HCT116 (cell line): ENCODE measurements around the gene TENM3. TPM values are rescaled to one million over a fixed set of nuclear protein-coding genes. Genes with fewer than 3 reads are reported as not detected.

ENCODE experiments used
- ATAC-seq: fragments of 200-7000 bp; cut with Tn5 transposase; 2 replicates; pipeline ENCODE4 v1.9.1; 2020; ENCODE audit warnings: mild to moderate bottlenecking, moderate library complexity
- BruUV-seq: library from RNA; stranded (reverse); fragments of 400-500 nt; replicated peaks from 2 replicates; lab custom pipeline; 2021; lab: Mats Ljungman, UMichigan
- CTCF ChIA-PET: fragments of 300-600 bp; sonication (Branson Sonifier 250); formaldehyde crosslinking; loops from one replicate; lab custom pipeline; 2021; ENCODE audit warnings: antibody characterized with exemption; lab: Charles Lee
- POLR2A ChIA-PET: fragments of 300-600, 350-600 bp; sonication (Branson Sonifier 250); formaldehyde crosslinking; loops from one replicate; lab custom pipeline; 2021; ENCODE audit warnings: antibody characterized with exemption; lab: Charles Lee
- RAD21 ChIA-PET, 2 experiments: fragments of 300-600 bp; sonication (Branson Sonifier 250); formaldehyde crosslinking; loops; one replicate each; lab custom pipeline; 2023; ENCODE audit warnings: low total read pairs in 2 of 2; ENCODE audit not compliant: uncharacterized antibody in 2 of 2, unreplicated experiment in 2 of 2, low non-redundant PET in 1 of 2; lab: Charles Lee
- DNase-seq: peaks from one replicate; pipeline ENCODE4 v3.0.0-alpha.2; 2010; ENCODE audit warnings: low read depth, low spot score
- H2AFZ ChIP-seq: fragments of 200-600 bp; shearing (Covaris generic), sonication (generic); 2 replicates; pipeline ENCODE4 v1.6.1; 2017; ENCODE audit warnings: low read depth, mixed run types, mixed read lengths, antibody characterized with exemption, low read length; ENCODE audit not compliant: poor library complexity, severe bottlenecking
- H3K27ac ChIP-seq: 2 replicates; pipeline ENCODE4 v1.5.1; 2012; ENCODE audit warnings: low read depth, low read length
- H3K27me3 ChIP-seq: fragments of 200-600 bp; sonication (generic); 2 replicates; pipeline ENCODE4 v1.6.1; 2016; ENCODE audit warnings: mixed run types, low read length, mixed read lengths; ENCODE audit not compliant: insufficient read depth
- H3K36me3 ChIP-seq, 2 experiments: fragments of 200-500 bp in 1 of 2; fragments of 200-600 bp in 1 of 2; sonication (Bioruptor generic) in 1 of 2; sonication (generic) in 1 of 2; 2 replicates each; pipeline versions ENCODE4 v1.5.1 to v1.6.1; 2014 to 2016; ENCODE audit warnings: low read length in 2 of 2, inconsistent platforms in 1 of 2, mixed read lengths in 1 of 2, mixed run types in 1 of 2; ENCODE audit not compliant: insufficient read depth in 2 of 2, control insufficient read depth in 1 of 2
- H3K4me1 ChIP-seq, 2 experiments: fragments of 200-600 bp in 1 of 2; sonication (generic) in 1 of 2; 2 replicates each; pipeline versions ENCODE4 v1.5.1 to v1.6.1; 2012 to 2017; ENCODE audit warnings: low read length in 2 of 2, inconsistent platforms in 1 of 2, mild to moderate bottlenecking in 1 of 2, mixed read lengths in 1 of 2, mixed run types in 1 of 2, moderate library complexity in 1 of 2; ENCODE audit not compliant: insufficient read depth in 2 of 2, control insufficient read depth in 1 of 2
- H3K4me2 ChIP-seq: fragments of 200-600 bp; sonication (generic); 2 replicates; pipeline ENCODE4 v1.6.1; 2017; ENCODE audit warnings: mixed run types, low read length, mixed read lengths
- H3K4me3 ChIP-seq, 2 experiments: fragments of 200-600 bp in 1 of 2; sonication (generic) in 1 of 2; replicated peaks in 1 of 2; 2 replicates each; pipeline ENCODE4 v1.5.1; 2011 to 2016; ENCODE audit warnings: low read length in 2 of 2, control low read depth in 1 of 2, low read depth in 1 of 2, mild to moderate bottlenecking in 1 of 2, mixed read lengths in 1 of 2, mixed run types in 1 of 2
- H3K79me2 ChIP-seq: fragments of 200-600 bp; sonication (generic); 2 replicates; pipeline ENCODE4 v1.6.1; 2017; ENCODE audit warnings: mild to moderate bottlenecking, mixed run types, low read length, moderate library complexity, mixed read lengths; ENCODE audit not compliant: insufficient read depth
- H3K9ac ChIP-seq: fragments of 200-600 bp; sonication (generic); 2 replicates; pipeline ENCODE4 v1.6.1; 2016; ENCODE audit warnings: low read length, mixed read lengths
- H3K9me2 ChIP-seq: fragments of 200-600 bp; sonication (generic), shearing (Covaris generic); 2 replicates; pipeline ENCODE4 v1.6.1; 2017; ENCODE audit warnings: mixed run types, mild to moderate bottlenecking, moderate library complexity; ENCODE audit not compliant: insufficient read depth
- H3K9me3 ChIP-seq, 2 experiments: fragments of 200-500 bp in 1 of 2; fragments of 200-600 bp in 1 of 2; sonication (Bioruptor generic) in 1 of 2; sonication (generic) in 1 of 2; 2 replicates each; pipeline ENCODE4 v1.6.1; 2014 to 2017; ENCODE audit warnings: low read length in 2 of 2, mixed read lengths in 2 of 2, inconsistent platforms in 1 of 2, low read depth in 1 of 2, mild to moderate bottlenecking in 1 of 2, mixed run types in 1 of 2, moderate library complexity in 1 of 2; ENCODE audit not compliant: control insufficient read depth in 1 of 2, insufficient read depth in 1 of 2
- H4K20me1 ChIP-seq: fragments of 200-600 bp; sonication (generic), shearing (Covaris generic); 2 replicates; pipeline ENCODE4 v1.6.1; 2017; ENCODE audit warnings: mixed run types, mild to moderate bottlenecking, moderate library complexity; ENCODE audit not compliant: insufficient read depth
- CBX3 ChIP-seq: IDR thresholded peaks from 2 replicates; pipeline ENCODE4 v1.6.1; 2012; ENCODE audit warnings: low read depth
- CEBPB ChIP-seq: IDR thresholded peaks from 2 replicates; pipeline ENCODE4 v1.6.1; 2012; ENCODE audit warnings: low read depth
- CTCF ChIP-seq, 3 experiments: fragments of 200-600 bp in 1 of 3; sonication (generic) in 1 of 3; IDR thresholded peaks in 2 of 3; conservative IDR thresholded peaks in 1 of 3; 2 replicates each; pipeline ENCODE4 v1.5.1; 2012 to 2017; ENCODE audit warnings: low read depth in 2 of 3, low read length in 2 of 3, antibody characterized with exemption in 1 of 3, borderline replicate concordance in 1 of 3, control low read depth in 1 of 3, mild to moderate bottlenecking in 1 of 3, mixed read lengths in 1 of 3, mixed run types in 1 of 3, moderate library complexity in 1 of 3; ENCODE audit not compliant: insufficient read depth in 1 of 3
- EZH2 ChIP-seq: fragments of 200-600 bp; sonication (generic); IDR thresholded peaks from 2 replicates; pipeline ENCODE4 v1.6.1; 2017; ENCODE audit warnings: antibody characterized with exemption, mixed run types
- RAD21 ChIP-seq: IDR thresholded peaks from 2 replicates; pipeline ENCODE4 v1.6.1; 2012; ENCODE audit warnings: low read depth, mild to moderate bottlenecking
- SRF ChIP-seq: IDR thresholded peaks from 2 replicates; pipeline ENCODE4 v1.6.1; 2012; ENCODE audit warnings: low read depth
- TCF7L2 ChIP-seq: IDR thresholded peaks from 2 replicates; pipeline ENCODE4 v1.7.0; 2011; ENCODE audit warnings: borderline replicate concordance, inconsistent platforms; ENCODE audit not compliant: insufficient read depth, insufficient read length; ENCODE audit errors: extremely low read depth
- YY1 ChIP-seq: IDR thresholded peaks from 2 replicates; pipeline ENCODE4 v1.6.1; 2011; ENCODE audit warnings: low read length, low read depth, moderate library complexity, mild to moderate bottlenecking; ENCODE audit not compliant: insufficient replicate concordance; ENCODE audit errors: extremely low read depth
- ZNF274 ChIP-seq: fragments of 200-500 bp; sonication (Bioruptor generic); IDR thresholded peaks from 2 replicates; pipeline ENCODE4 v1.6.1; 2014; ENCODE audit warnings: mild to moderate bottlenecking, low read depth, low read length, inconsistent platforms
- intact Hi-C: fragments of 100-400 bp; cut with micrococcal nuclease; formaldehyde crosslinking; loops from 2 replicates; pipeline ENCODE4 v1.10.0; 2022
- total RNA-seq: library from RNA; stranded (reverse); gene quantifications from one replicate; pipeline ENCODE4 v1.2.1, GENCODE V29; 2021; ENCODE audit not compliant: unreplicated experiment
- TF ChIP-seq, protein P1 (sequence below): IDR thresholded peaks from 2 replicates; pipeline ENCODE4 v1.6.1; 2012

TENM3 gene
- total RNA-seq, 1 experiment from 2014 or later: 0.54 TPM

GRCh38 chr4:182427554-182427953 lies 184.4 kb downstream of the TENM3 start:
- no peak overlapping the region for H3K9ac ChIP-seq
- H3K27me3 ChIP-seq: no peaks in the 10 kb centered on the region
- no TSS peak for BruUV-seq
- no peak overlapping the region for H3K27ac ChIP-seq
- no peaks in the 10 kb centered on the region for H4K20me1 ChIP-seq
- H3K9me2 ChIP-seq: no peaks in the 10 kb centered on the region
- H3K9me3 ChIP-seq: no peaks in the 10 kb centered on the region
- H3K36me3 ChIP-seq: no peaks in the 10 kb centered on the region; a peak in 1 of 4 replicates
- no peak overlapping the region for H3K4me3 ChIP-seq
- no peak for DNase-seq
- H3K4me2 ChIP-seq: no peak overlapping the region
- RAD21 ChIA-PET: no interaction called here
- POLR2A ChIA-PET: no interaction called here
- ATAC-seq: no peak
- no peak overlapping the region for H2AFZ ChIP-seq
- no peaks in the 10 kb centered on the region for H3K4me1 ChIP-seq
- intact Hi-C loops: no loop called here
- CTCF ChIA-PET: no interaction called here
- no peak for TF ChIP-seq SRF
- TF ChIP-seq TCF7L2: no peak
- no peak for TF ChIP-seq YY1
- TF ChIP-seq EZH2: no peak
- TF ChIP-seq ZNF274: no peak
- TF ChIP-seq CBX3: no peak
- TF ChIP-seq, protein P1, sequence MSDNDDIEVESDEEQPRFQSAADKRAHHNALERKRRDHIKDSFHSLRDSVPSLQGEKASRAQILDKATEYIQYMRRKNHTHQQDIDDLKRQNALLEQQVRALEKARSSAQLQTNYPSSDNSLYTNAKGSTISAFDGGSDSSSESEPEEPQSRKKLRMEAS: no peak
- TF ChIP-seq RAD21: no peak
- no peaks in the 10 kb centered on the region for H3K79me2 ChIP-seq

- DNase-seq: no peak
- no TSS peak for BruUV-seq
- Histone ChIP-seq H3K4me3 (no peak overlapping the region), H3K36me3 (no peaks in the 10 kb centered on the region), H3K27me3 (peaks cover 7% of the 10 kb centered on the region; the same call in 1 of the 2 replicates), H4K20me1 (no peaks in the 10 kb centered on the region), H3K9ac (no peak overlapping the region), H3K4me2 (no peak overlapping the region), H3K27ac (no peak overlapping the region), H3K9me3 (no peaks in the 10 kb centered on the region), H3K9me2 (no peaks in the 10 kb centered on the region), H2AFZ (no peak overlapping the region), H3K79me2 (no peaks in the 10 kb centered on the region), H3K4me1 (no peaks in the 10 kb centered on the region)
- intact Hi-C loops: no loop called here
- ChIA-PET POLR2A (no interaction called here), RAD21 (no interaction called here), CTCF (no interaction called here)
- no peak for ATAC-seq
- TF ChIP-seq CTCF (IDR thresholded peaks at IDR 0.05 in 2 of 3, conservative IDR thresholded peaks at IDR 0.05 in 1 of 3; ENCODE audit: borderline replicate concordance in 1 of 3, insufficient read depth in 1 of 3, low read depth in 2 of 3, low read length in 2 of 3) (no peak), EZH2 (no peak), CEBPB (no peak), TCF7L2 (no peak), YY1 (no peak)
Measured at GRCh38 chr4:182429896-182430295, 186.7 kb downstream of the TENM3 start.
